ENCODE data around the gene NFAM1.

NFAM1 gene

DNA sequence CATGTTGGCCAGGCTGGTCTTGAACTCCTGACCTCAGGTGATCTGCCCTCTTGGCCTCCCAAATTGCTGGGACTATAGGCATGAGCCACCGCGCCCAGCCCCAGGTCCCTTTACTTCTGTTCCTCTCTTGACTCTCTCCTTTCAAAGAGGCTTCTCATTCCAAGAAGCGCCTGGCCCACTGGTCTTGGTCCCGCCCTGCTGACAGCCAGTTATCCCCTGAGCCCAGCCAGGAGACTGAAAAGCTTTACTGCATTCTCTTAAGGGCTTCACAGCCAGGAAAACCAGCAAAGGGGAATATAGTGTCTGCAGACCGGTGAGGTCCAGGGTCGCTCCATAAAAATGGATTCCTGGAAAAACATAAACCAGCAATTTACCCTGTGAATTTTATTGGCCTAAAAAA, 68.3 kb downstream of the NFAM1 start:
- DNase-seq (ENCODE audit: low read depth in 3 of 3, low spot score in 1 of 3) = no peak

DNA sequence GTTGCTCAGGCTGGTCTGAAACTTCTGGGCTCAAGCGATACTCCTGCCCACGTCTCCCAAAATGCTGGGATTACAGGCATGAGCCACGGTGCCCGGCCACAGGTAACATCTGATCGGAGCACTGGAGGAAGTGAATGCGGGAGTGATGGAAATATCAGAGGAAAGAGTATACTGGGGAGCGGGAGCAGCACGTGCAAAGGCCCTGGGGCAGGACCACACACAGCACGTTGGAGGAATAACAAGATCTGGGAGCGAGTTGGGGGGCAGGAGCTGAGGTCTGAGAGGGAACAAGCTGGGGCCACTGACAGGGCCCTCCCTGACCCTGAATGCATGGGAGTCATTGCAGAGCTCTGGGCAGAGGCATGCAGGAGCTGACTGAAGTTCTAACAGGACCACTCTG, 70.7 kb downstream of the NFAM1 start:
- DNase-seq (ENCODE audit: low read depth in 3 of 3, low spot score in 1 of 3) = no peak

DNA sequence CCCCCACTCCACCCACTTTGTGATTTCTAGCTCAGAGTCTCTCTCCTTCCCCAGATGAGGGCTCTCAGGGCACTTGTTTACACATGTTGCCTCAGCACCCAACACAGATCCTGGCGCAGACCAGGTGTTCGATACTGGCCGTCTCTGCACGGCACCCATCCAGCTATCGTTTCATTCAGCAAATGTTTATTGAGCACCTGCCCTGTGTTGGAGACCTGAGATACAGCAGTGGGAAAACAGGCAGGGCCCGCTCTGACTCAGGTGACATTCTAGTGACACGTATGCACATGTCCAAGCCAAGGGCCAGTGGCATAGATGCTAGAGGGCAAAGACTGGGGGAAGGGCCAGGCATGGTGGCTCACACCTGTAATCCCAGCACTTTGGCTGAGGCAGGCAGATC, 71.9 kb downstream of the NFAM1 start:
- DNase-seq (ENCODE audit: low read depth in 3 of 3, low spot score in 1 of 3) = no peak

DNA sequence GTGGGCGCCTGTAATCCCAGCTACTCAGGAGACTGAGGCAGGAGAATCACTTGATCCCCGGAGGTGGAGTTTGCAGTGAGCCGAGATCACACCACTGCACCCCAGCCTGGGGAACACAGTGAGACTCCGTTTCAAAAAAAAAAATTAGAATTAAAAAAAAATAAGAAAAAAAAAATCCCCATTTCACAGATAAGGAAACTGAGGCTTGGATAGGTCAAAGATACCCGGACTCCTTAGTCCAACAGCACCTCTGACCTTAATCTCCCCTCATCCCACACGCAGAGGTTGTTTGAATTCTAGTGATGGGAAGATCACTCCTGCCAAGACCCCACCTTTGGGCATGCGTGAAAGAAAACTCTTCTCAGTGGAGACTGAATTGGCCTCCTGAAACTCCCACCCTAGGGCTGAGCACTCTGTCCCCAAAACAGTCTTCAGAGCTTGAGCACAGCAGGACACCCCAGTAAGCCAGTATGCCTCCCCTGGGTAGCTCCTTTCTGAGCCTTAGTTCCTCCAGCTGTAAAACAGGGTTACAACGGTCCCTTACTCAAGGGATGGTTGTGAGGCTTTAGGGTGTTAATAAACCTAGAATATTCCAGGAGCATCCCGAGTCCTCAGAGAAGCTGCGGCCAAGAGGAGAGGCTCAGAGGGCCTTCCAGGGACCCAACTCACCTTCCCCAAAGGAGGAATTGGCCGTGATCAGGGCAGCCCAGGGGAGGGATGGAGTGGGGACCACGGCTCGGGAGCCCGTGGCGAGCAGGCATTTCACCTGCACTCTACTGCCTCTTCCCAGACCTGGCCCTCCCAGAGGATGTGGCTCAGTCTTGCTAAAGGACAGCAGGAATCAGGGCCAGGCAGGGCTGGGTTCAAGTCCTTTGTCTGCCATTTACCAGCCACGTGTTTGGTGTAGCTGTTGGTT, 73.3 kb downstream of the NFAM1 start:
- no peak for DNase-seq (ENCODE audit: low read depth in 3 of 3, low spot score in 1 of 3)

DNA sequence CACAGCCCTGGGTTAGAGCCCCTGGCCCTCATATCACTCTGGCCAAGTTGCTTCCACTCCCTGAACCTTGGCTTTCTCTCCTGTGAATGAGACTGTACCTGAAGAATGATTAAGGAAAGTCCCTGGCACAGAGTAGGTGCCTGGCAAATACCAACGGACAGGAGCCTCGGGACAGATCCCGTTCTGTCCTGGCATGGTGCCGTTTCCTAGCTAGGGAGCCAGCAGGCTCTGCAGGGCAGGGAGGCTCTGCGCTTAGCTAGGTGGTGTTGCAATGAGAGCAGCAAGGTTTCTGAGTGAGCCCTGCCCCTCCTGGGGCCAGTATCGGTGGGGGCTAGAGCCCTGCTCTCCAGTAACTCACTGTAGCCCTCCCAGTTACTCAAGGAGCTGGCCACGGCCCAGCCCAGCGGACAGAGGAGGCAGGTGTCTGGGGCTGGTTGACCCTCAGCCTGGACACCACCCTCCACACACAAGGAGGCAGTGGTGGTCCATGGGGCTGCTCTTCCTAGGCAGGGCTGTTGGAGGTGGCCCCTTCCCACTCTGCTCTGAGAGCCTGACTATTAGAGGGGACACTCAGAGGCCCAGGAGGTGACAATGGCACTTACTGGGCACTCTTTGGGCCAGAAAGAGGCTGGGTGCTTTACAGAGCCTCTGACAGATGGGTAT, 74.4 kb downstream of the NFAM1 start:
- no peak for DNase-seq (ENCODE audit: low read depth in 3 of 3, low spot score in 1 of 3)

DNA sequence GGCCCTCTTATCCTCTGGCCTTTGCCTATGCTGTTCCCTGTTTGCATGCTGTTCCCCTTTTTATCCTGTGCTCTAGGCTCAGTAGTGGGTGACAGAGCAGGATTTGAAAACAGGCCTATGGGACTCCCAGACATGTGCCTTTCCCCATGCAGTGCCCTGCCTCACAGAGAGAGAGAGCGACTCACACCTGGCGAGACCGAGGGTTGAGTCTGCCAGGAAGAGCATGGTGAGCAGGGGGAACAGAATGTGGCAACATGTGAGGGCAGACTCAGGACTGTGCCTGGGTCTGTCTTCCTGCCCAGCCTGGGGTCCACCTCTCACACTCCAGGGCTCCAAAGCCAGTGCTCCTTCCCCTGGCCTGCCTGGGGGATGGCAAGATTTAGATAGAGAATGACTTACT, 75.0 kb downstream of the NFAM1 start:
- no peak for DNase-seq (ENCODE audit: low read depth in 3 of 3, low spot score in 1 of 3)

DNA sequence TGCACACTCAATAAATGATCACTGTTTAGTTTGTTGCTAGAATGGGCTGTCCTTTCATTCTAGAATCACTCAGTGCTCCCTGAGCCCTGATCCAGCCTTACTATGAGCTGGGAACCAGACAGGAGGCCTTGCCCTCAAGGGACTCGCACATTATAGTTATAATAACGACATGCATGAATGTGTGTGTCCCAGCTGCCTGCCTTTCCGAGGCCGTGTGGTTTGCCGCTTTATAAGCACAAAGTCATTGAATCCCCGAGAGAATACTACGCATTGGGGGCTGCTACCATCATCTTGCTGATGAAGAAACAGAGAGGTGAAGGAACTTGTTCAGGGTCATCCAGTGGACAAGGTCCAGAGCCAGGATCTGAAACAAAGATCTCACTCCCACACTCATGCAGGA, 75.7 kb downstream of the NFAM1 start:
- DNase-seq (ENCODE audit: low read depth in 3 of 3, low spot score in 1 of 3) = no peak

DNA sequence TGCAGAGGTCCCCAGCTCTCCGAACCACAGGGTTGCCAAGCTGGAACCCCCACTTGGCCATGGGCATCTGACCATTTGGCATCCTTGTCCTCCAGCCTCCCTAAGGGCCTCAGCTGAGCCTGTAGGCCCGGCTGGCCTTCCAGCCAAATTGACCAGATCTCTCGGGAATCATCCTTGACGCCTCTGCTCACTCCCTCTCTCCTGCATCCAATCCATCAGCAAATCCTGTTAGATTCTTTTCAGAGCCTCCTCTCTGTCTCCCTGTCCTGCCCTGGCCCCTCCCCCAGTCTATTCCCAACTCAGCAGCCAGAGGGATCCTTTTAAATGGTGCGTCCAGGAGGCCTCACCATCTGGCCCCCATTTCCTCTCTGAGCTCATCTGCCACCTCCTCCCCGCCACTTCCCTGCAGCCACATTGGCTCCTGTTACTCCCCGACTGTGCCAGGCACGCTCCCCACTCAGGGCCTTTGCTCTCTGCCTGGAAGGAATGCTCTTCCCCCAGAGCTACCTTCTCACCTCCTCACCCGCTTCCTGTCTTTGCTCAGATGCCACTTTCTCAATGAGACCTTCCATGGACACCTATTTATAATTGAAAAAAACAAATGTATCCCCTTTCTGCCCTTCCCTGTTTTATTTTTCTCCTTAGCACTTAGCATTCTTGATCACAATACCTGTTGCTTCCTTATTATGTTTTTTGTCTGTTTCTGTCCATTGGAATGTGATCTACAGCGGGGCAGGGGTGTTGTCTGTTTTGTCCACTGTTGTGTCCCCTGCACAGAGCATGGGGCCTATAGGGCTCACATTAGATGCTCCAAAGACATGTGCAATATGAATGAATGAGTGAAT, 78.1 kb downstream of the NFAM1 start:
- DNase-seq (ENCODE audit: low read depth in 3 of 3, low spot score in 1 of 3) = no peak

DNA sequence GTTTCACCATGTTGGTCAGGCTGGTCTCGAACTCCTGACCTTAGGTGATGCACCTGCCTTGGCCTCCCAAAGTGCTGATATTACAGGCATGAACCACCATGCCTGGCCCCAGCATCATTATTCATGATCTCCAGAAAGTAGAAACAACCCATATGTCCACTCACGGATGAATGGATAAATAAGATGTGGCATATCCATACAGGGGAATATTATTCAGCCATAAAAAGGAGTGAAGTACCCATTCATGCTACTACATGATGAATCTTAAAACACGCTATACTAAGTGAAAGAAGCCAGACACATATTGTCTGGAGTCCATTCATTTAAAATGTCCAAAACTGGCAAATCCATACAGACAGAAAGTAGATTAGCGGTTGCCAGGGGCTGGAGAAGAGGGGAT, 81.8 kb downstream of the NFAM1 start:
- DNase-seq (ENCODE audit: low read depth in 3 of 3, low spot score in 1 of 3) = no peak

DNA sequence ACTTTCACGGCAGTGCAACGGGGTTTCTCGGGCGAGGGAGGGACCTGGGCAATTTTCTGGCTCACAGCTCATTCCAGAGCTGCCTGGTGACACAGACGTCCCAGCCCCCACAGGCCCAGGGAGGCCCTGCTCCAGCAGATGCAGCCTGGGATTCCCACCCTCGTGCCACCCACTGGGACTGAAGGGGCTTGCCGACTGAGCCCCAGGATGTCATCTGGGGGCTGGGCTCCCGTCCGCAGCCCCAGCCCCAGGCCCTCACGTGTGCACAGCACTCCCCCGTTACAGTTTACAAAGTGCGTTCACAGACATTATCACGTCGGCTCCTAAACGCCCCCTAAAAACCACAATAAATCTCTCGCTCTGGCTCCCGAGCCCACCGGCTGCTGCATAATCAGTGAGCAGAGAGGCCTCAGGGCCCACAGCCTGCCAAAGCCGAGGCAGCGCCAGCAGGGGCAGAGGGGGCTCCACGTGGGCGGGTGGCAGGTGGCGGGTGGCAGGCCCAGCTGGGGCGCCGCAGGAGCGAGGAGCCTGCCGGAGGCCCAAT, 84.8 kb downstream of the NFAM1 start:
- DNase-seq (ENCODE audit: low read depth in 3 of 3, low spot score in 1 of 3) = no peak

DNA sequence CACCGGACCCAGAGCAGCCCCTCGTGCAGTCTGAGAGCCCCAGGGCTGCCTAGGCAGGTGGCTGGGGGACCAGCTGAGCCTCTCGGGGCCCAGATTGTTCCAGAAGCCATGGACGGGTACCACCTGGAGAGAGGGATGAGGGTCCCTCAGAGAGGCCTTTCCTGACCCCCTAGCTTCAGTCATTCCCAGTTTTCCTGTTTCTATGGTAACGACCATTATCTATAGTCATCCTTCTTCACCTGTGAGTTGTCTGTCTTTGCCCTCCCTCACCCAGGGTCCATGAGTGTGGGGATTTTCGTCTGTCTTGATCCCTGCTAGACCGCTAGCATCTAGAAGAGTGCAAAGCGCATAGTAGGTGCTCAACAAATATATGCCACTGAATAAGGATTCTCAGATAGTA, 85.5 kb downstream of the NFAM1 start:
- no peak for DNase-seq (ENCODE audit: low read depth in 3 of 3, low spot score in 1 of 3)

DNA sequence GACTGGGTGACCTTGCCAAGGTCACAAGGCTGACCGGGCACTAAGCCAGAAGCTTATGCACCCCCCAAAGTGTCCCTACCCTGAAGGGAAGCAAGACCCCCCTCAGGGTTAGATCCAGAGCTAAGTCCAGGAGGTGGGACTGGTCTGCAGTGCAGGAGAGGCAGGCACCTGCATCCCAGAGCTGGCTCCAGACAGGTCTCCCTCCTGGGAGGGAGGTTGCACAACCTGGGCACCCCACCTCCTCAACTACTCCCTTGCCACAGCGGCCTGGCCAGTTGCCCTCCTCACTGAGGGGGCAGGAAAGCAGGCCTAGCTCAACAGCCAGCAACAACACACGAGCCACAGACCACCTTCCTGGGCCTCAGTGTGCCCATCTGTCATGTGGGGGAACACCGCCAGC, 86.7 kb downstream of the NFAM1 start:
- no peak for DNase-seq (ENCODE audit: low read depth in 3 of 3, low spot score in 1 of 3)

DNA sequence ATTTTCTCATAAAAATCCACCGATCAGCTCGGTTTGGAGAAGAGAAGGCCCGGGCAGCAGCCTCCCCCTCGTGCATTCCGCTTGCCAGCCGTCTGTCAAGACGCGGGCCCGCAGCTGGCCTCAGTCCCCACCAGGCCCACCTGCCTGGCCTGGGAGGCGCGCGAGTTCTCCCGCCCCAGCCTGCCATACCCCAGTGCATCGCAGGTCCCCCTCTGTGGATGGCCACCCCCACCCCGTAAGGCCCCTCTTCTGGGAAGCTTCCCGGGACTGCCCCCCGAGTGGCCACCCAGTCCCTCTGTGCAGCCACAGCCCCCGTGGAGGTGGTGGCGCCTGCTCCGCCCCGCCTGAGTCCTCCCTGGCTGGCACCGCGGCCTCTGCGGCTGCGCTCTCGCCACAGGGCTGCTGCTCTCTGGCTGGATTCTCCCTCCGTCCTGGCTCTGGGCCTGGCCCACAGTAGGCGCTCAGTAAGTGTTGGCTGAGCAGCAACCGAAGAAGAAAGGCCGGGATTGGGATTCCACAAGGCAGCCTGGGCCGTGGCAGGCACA, 87.8 kb downstream of the NFAM1 start:
- no peak for DNase-seq (ENCODE audit: low read depth in 3 of 3, low spot score in 1 of 3)

DNA sequence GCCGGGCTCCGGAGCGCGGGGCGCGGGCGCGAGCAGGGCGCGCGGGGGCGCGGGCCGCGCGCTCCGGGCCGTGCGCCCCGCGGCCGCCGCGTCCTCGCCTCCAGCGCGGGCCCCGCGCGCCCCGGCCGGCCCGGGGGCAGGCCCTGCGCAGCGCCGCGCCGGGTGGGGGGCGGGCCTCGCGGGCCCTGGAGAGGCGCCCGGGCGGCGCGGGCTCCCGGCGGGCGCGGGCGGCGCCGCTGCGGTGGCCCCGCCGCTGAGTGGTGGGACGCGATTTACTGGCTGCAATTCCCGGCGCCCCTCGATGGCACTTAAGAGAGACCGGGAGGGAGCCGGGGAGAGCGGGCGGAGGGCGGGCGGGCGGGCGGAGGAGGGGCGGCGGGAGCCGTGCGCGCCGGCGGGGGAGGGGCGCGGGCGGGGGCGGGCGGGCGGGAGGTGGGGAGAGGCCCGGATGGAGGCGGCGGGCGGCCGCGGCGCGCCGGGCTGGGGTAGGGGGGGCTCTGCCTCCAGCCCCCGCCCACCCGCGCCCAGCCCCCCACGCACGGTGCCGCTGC, 88.6 kb downstream of the NFAM1 start:
- DNase-seq (ENCODE audit: low read depth in 3 of 3, low spot score in 1 of 3) = no peak

DNA sequence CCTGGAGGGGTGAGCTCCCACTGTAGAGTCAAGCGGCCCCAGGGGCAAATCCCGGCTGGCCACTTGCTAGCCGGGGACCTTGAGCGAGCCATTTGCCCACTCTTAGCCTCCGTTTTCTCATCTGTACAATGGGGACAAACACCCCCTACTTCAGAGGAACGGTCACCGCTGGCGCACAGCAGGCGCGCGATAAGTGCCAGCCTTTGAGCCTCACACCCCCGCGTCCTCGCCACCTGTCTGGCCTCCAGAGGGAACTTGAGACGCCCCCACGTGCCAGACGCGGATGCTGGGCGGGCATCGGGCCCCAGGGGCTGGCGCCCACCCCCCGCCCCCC, 89.1 kb downstream of the NFAM1 start:
- no peak for DNase-seq (ENCODE audit: low read depth in 3 of 3, low spot score in 1 of 3)

DNA sequence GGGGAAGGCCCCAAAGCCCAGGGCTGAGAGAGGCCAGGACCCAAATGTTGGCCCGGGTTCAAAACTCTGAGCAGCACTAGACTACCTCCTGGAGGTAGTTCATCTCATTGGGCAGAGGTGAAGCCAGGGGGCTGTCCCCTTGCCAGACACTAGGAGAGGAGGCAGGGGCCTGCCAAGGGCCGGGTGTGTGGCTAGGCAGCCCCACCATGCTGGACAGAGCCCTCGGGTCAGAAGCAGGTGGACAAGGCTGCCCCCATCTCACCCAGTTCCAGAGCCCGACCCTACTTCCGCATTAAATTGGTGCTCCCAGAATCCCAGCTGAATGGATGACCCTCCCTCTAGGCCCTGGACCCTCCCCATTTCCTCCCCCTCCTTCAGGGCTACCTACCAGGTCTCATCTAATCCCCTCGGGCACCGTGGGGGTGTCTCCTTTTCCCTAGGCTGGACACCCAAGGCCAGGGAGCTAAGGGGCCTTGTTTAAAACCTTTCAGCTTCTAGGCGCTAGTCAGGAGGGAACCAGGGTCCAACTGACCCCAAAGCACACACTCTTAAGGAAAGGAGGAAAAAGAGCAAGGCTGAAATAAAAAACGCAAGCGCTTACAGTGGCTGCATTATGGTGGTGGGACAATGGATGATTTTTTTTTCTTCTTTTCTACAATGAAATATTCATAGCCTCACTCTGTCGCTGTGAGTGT, 89.6 kb downstream of the NFAM1 start:
- DNase-seq (ENCODE audit: low read depth in 3 of 3, low spot score in 1 of 3) = no peak

DNA sequence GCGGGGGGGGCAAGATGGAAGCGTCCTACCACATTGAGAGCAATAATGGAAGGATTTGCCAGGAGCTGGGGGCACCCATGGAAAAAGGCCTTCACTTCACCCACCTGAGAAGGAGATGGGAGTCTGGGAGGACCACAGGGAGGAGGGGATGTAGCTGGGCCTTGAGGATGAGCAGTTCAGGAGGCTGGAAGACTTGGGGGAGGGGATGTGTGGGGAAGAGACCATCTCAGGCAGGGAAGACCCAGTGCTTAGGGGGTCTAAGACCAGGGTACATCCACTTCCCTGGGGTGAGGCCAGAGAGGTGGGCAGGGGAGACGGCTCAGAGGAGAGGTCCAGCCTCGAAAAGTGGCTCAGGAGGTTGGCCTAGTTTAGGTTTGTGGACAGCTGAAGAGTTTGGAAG, 90.4 kb downstream of the NFAM1 start:
- DNase-seq (ENCODE audit: low read depth in 3 of 3, low spot score in 1 of 3) = no peak

DNA sequence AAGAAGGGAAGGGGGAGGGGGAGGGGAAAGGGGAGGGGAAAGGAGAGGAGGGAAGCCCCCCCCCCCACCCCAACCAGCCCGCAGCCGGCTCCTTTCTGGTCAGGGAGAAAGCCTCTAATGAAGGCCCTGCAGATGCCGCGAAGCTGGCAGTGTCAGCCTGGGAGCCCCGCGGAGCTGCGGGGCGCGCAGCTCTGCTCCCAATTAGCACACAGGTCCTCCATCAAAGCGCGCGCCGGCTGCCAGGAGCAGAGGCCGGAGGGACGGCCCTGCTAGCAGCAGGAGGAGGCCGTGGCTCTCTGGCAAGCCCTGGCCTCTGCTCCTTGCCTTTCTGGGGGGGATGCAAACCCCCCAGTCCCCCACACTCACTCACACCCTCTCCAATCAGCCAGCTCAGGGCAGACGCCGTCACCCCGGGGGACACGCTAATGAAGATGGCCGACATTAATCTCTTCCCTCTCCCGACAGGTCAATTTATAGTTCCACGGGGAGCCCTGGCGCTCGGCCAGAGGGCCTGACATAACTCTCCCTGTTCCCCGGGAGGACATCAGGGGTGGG, 91.3 kb downstream of the NFAM1 start:
- DNase-seq (ENCODE audit: low read depth in 3 of 3, low spot score in 1 of 3) = no peak

DNA sequence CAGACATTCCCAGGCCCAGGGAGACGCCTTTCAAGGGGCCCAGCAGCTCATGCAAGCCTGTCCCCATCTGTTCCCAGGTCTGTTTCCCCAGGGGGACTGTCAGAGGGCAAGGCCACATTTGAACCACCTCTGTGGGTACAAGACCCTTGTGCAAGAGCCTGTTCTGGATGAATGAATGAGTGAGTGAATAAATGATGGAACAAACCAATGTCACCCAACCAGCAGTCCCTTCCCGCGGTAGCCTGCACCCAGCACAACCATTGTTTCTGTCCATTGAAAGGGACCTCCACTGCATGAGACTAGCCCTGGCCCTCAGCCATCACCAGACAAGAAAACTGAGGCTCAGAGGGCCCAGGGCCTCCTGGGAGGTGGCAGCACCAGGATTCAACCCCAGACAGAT, 92.1 kb downstream of the NFAM1 start:
- DNase-seq (ENCODE audit: low read depth in 3 of 3, low spot score in 1 of 3) = no peak

DNA sequence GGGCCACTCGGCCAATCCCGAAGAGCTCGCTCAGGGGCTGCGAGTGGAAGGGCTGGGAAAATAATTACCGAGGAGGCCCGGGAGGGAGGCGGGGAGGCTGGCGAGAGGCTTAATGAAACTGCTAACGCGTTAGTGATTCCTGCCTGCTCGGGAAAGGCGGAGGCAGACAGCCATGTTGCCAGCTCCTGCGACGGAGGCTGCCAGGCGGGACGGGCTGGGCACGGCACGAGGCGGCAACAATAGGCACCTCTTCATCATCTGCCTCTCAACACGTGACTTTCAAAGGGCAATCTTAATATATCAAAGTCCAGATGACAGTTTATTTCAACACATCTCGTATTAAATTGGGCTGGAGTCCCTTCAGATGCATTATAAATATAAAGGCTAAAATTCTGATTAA, 93.7 kb downstream of the NFAM1 start:
- no peak for DNase-seq (ENCODE audit: low read depth in 3 of 3, low spot score in 1 of 3)

Data from stimulated activated CD4-positive, alpha-beta T cell treated with anti-CD3 and anti-CD28 coated beads, TNF-alpha, amount 100 ng/mL, for 1 hour (primary cell).